Fibroblast of mammary gland (primary cell): ENCODE measurements around the gene EED.

Source experiments
- DNase-seq: peaks from one replicate; pipeline ENCODE4 v3.0.0-alpha.2; 2010; ENCODE audit warnings: low read depth
- H3K4me3 ChIP-seq: 2 replicates; pipeline ENCODE4 v1.5.1; 2011; ENCODE audit warnings: low read depth, mild to moderate bottlenecking, low read length, moderate library complexity; ENCODE audit not compliant: control insufficient read depth
- CTCF ChIP-seq: conservative IDR thresholded peaks from 2 replicates; pipeline ENCODE4 v1.5.1; 2011; ENCODE audit warnings: low read depth, low read length, inconsistent platforms; ENCODE audit not compliant: control insufficient read depth, insufficient read depth

The EED gene

GRCh38 chr11:86230921-86231434, 13.6 kb upstream of the EED start:
- TF ChIP-seq CTCF, result no peak

GRCh38 chr11:86232556-86232955, 12.0 kb upstream of the EED start:
- DNase-seq, result no peak
- H3K4me3 ChIP-seq, result no peak overlapping the region
- TF ChIP-seq CTCF, result no peak

More at GRCh38 chr11:86230921-86231434, 13.6 kb upstream of the EED start:
- H3K4me3 ChIP-seq, result no peak overlapping the region
- DNase-seq, result no peak

- no peak overlapping the region for H3K4me3 ChIP-seq
- TF ChIP-seq CTCF, result no peak
- DNase-seq, result no peak
Measured at GRCh38 chr11:86234831-86235461, 9.6 kb upstream of the EED start.

- TF ChIP-seq CTCF, result no peak
- no peak for DNase-seq
- no peak overlapping the region for H3K4me3 ChIP-seq
Measured at GRCh38 chr11:86237267-86237804, 7.2 kb upstream of the EED start.

- no peak for TF ChIP-seq CTCF
- no peak for DNase-seq
- H3K4me3 ChIP-seq, result no peak overlapping the region
Measured at GRCh38 chr11:86240164-86240563, 4.4 kb upstream of the EED start.

GRCh38 chr11:86241956-86242535, 2.5 kb upstream of the EED start:
- no peak for DNase-seq
- TF ChIP-seq CTCF, result no peak
- no peak overlapping the region for H3K4me3 ChIP-seq
